HK-2 (cell line): ENCODE measurements around the gene SALL1.

Experiments used
- DNase-seq: peaks from one replicate; pipeline ENCODE4 v3.0.0-alpha.2; 2018; ENCODE audit not compliant: unreplicated experiment

SALL1 gene

GRCh38 chr16:51141106-51141505 is 10.0 kb downstream of the SALL1 start:
- no peak for DNase-seq

DNA sequence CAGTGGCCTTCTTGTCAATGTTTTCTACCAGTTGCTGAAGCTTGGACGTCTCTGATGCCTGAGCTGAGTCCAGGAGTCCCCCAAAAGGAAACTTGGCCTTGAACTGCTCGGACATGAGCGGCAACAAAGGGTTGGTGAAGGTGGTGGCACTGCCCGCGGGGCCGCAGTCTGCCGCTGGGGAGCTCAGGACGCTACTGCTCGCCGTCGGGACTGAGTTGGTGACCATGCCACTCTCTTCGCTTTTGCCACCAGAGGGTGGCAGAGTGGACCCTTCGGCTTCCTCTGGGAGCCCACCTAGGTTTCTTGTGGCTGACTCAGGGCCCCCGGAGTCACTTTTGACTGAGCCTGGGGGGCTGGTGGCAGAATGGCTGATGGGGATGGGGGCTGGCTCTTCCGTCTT is 11.0 kb downstream of the SALL1 start:
- DNase-seq, result no peak

DNA sequence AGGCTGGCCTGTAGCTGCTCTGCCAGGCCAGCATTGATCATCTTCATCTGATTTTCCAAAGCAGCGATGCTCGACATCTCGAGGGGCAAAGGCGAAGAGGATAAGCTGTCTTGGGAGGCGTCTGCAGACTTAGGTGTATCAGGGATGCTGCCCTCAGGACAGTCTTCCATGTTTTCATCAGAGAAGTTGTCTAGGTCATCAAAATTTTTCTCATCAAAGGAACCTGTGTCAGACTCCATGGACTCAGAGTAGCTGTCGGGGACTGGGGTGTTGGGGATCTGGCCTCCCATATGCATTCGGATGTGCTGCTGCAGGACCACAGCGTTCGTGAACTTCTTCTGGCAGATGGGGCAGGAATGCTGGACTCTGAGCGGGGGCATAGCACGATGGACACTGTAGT is 11.5 kb downstream of the SALL1 start:
- DNase-seq, result no peak

DNA sequence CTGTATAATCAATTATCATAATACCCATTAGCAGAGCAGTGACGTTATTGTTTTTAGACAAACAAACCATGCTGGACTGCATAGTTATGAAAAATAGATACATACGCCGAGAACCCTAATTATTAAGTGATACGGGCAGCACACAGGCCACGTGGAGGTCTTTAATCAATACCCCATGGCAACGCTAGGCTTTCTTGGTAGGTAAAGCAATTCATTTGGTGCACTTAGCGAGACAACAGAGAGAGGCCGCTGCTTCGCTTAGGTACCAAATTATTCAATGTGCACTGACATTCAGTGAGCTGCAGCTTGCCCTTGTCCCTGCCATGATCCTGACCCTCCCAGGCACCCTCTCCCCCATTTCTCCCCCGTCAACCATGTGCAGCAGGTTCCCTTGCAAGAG is 12.9 kb downstream of the SALL1 start:
- DNase-seq, result no peak

DNA sequence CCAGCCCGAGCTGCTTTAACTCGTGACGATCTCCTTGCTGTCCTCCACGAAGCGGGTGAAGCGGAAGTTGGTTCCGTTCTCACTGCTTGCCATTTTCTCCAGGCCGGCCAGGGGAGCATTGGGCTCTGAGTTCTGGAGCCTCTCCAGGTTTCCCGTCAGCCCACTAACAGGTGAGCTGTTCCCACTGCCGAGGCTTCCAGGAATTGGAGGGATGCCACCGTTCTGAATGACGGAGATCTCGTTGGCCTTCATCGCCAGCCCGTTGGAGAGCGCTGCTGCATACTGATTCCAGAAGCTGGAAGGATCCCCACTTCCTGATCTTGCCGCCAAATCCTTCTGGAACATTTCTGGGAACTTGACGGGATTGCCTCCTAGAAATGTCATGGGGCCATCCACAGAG is 14.0 kb downstream of the SALL1 start:
- no peak for DNase-seq

DNA sequence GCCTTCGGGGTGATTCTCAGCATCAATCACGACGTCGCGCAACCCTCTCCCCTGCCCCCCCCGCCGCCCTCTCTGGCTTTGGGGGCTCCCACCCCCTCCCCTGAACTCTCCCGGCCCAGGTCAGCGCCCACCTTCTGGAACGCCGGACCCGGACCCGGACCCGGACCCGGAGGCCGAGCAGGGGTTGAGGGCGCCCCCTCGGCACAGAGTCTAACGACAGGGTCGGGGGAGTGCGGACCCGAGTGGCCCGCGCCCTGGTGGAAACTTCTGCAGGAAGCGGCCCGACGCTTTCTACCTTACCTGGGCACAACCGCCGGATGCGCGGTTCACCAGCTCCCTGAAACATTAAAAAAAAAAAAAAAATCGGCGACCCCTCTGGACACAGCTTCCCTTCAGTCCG is 16.2 kb downstream of the SALL1 start:
- DNase-seq, result no peak

DNA sequence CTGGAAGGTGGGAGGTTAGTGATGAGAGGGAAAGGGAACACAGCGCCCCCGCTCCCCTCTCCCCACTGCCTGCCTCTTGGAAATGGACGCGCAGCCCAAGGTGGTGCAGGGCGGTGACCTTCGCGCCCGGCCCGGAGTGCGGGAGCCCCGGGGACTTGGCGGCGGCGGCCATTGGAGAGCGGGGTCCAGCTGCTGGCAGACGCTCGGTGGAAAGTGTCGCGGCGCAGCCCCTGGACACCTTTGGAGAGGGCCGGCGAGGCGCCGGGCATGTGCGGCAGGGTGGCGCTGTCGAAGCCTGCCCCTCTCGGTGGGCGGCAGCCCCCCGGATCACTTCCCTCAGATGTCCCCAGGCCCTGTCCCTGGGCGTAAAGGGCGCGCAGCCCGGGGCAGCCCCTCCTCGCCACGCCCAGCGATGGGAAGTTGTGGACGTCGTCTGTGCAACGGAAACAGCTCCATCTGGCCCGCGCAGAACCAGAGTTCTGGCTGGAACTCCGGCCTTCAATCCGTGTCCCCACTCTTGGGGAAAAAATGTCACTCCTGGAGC is 16.7 kb downstream of the SALL1 start:
- DNase-seq, result no peak

DNA sequence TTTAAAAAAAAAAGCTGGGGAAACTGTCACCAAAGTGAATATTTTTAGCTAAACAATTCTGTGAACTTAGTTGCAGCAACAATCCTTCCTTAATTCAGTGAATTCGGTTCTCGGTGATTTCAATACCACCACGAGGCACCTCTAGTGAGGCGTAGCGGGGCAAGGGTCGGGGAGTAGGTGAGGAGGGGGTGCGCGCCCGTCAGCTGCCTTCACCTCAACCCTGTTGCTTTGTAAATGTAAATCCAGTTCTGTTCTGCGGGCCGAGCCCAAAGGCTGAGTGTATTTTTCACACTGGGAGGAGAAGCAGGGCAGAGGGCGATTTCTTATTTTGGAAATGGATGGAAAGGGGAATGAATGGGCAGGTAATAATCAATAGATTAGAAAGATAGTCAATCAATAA is 17.4 kb downstream of the SALL1 start:
- no peak for DNase-seq

DNA sequence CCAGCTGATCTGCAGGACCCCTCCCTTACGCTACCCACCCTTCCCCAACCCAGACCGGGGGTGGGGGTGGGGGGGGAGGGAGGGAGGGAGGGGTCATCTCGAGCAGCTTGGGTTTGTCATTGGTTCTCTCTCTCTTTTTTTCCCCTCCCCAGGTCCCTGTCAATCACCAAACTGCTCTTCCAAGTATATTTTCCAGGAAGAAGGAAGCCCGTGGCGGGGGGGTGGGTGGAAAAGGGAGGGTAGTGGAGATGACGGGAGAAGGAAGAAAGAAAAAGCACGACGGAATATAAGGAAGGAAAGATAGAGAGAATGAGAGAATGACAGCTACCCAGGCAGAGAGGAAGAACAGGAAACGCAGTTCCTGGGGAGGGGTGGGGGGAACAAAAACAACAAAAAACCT is 17.9 kb downstream of the SALL1 start:
- no peak for DNase-seq

DNA sequence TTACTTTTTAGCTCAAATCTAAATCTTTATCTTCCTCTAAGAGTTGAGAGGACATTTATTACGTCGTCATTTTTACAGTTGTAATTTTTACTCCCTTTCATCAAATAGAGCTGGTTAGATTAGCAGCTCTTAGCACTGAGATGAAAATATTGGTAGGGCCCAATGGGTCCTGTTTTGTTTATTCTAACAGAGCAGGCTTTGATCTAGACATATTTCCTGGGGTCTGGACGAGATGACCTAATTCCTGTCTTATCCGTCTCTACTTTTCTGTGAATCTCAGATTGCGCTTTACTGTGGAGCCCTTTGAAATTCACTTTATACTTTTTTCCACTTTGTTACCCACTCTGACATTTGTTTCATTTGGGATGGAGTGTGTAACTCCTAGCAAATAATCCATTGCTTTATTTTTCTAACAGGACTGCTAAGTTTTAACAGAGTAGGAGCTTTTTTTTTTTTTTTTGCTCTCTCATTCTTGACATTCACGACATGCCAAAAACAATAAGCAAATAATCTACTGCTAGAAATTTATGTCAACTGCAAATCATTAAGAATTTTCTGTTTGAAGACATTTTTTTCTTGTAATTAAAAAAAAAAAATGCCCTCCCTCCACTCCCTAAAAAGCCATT is 18.5 kb downstream of the SALL1 start:
- no peak for DNase-seq

DNA sequence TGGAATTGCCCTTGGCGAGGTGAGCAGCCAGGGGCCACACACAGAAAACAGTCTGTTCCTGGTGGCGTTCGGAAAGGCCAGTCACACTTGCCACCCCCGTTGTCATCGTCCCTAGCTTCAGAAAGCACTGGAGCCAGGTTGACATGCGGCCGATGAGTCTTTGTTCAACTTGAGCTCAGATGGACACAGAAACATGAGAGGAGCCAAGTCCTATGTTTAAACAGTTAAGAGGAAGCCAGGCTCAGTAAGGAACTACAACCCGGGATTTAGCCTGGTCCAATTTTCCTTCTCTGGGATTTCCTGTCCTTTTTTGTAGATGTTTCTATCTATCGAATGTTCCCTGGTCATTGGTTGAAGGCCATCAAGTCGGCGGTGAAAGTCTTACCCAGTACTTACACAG is 19.5 kb downstream of the SALL1 start:
- no peak for DNase-seq

DNA sequence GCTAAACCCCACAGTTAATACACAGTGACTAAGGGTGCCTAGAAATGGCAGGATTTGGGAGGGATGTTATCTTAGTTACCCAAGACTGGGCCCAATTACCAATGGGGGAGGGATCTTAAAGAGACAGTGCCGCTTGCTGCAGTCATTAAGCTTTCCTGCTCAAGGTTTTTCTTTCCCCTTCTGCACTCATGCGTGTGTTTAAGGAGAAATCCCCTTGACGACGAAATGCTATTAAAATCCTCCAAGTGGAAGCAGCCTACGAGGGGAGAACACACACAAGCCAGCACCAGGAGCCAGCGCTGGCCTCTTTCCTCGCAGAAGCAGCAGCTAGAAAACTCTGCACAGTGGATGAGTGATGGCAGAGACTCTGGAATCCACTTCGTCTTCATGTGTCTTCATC is 22.0 kb downstream of the SALL1 start:
- DNase-seq, result no peak

DNA sequence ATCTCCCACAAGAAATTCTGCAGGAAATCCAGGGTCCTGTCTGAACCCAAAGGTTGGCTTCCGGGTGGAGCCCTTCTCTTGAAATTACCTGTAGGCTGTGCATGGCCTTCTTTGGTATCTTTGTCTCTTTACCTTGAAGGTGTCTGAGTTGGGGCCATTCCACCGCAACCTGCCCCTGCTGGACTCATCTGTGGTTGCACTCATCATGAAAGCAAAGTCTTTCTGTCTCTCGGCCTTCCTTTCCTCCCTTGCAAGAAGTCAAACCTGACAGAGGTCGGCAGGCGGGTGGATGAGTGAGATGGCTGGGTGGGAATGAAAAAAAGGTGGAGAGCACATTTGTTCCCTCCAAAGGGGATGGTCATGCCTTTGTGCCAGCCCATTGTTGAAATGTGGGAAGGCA is 25.1 kb downstream of the SALL1 start:
- no peak for DNase-seq

GRCh38 chr16:51124896-51125295 is 26.2 kb downstream of the SALL1 start:
- no peak for DNase-seq

DNA sequence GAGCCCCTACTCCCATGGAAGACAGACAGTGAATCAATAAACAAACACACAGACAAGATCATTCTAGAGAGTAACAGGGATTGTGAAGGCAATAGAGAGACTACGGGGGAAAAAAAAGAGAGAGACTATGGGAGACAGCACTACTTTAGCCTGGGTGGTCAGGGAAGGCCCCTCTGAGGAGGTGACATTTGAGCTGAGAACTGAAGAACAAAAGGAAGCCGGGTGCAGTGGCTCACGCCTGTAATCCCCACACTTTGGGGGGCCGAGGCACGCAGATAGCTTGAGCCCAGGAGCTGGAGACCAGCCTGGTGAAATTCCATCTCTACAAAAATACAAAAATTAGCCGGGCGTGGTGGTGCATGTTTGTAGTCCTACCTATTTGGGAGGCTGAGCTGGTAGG is 29.2 kb downstream of the SALL1 start:
- DNase-seq, result no peak

- no peak for DNase-seq
These were observed 30.2 kb downstream of the SALL1 start for GRCh38 chr16:51120730-51121347.

GRCh38 chr16:51119973-51120729 is 30.9 kb downstream of the SALL1 start:
- DNase-seq, result no peak

DNA sequence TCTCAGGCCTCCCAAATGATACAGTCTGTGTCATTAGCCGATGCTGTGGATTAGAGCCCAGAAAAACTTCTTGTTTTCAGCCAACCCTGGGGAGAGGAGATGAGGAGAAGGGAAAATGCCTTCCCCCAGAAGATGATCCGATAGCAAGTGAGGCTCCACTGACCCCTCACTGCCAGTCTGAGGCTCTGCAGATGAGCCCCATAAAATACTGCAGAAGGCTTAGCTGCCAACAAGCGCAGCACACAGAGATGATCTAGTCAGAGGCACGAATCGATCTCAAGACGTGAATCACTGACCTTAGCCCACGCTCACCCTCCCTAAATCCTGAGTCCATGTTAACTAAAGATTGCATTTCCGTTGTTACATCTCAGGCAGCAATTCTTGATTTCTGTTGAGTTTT is 31.5 kb downstream of the SALL1 start:
- no peak for DNase-seq

- DNase-seq, result no peak
These were observed 34.7 kb downstream of the SALL1 start for GRCh38 chr16:51116353-51116752.

DNA sequence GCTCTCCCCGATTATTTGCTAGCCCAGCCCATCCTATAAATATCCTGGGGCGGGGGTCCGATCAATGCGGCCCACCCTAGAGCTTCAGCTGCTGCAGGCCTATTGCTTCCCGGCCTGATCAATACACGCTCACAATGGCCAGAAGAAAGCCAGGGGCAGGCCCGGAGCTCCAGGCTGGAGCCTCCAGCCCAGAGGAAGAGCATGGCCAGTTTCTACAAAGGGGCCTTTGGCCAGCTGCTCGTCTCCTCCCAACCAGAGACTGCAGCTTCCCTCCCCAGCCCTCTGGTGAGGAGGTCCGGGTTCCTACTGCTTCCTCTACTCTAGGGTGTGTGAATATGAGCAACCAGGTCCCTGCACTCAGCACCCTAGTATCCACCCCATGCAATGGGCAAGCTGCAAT is 36.7 kb downstream of the SALL1 start:
- no peak for DNase-seq

DNA sequence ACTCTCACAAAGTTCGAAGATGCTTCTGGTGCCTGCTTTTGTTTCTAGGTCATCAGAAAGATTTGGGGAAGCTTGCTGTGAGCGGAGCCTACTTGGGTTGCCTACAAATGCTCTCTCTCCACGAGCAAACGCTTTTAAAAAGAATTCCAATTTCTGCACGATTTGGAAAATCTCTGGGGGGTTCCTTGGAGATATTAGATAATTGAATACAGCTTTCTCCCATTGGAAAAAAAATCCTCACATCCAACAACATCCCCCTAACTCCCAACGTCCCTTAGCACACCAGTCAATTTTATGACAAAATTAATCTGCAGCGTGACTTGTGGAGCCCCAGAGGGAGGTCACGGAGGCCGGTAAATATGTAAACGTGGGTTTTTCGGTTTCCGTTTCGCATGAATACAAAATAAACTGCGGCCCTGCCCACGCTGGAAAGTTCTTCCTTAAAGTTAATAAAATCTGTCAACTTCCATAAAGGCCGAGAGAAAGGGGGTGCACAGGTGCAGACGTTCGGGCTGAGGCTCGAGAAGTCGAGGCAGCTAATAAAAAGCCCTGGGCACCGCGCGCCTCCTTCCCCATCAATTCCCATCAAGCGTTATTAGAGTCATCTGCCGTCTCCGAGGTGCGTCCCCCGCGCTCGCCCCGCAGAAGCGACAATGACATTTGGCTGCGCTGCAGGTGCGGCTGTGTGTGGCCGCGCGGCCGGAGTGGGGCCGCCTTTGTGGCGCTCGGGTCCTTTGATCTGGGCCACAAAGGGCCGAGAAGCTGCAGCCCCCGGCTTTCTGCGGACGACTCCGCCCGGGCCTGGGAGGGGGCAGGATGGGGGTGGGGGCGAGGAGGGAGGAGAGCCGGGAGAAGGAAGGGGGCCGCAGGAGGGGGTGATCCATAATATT is 37.6 kb downstream of the SALL1 start:
- no peak for DNase-seq

- DNase-seq, result no peak
These were observed 38.7 kb downstream of the SALL1 start for GRCh38 chr16:51112323-51112722.
